K562 (cell line): Measurements from ENCODE around the gene BMPR2. TPM values are rescaled to one million over a fixed set of nuclear protein-coding genes. Genes with fewer than 3 reads are reported as not detected.

Experiments used
- GTF2F1 ChIP-seq: IDR thresholded peaks from 2 replicates; pipeline ENCODE4 v1.6.1; 2011; ENCODE audit warnings: low read depth, low read length, improper control_type of control experiment
- MAFK ChIP-seq: IDR thresholded peaks from 2 replicates; pipeline ENCODE4 v1.6.1; 2011; ENCODE audit warnings: low read length, improper control_type of control experiment
- NCOA4 ChIP-seq: fragments of 450-650 bp; IDR thresholded peaks from 2 replicates; pipeline ENCODE4 v1.6.1; 2018; ENCODE audit warnings: mild to moderate bottlenecking; ENCODE audit not compliant: partially characterized antibody
- PML ChIP-seq: IDR thresholded peaks from 2 replicates; pipeline ENCODE4 v1.6.1; 2012; ENCODE audit warnings: low read length, inconsistent platforms
- POU5F1 ChIP-seq: fragments of 150-350 bp; IDR thresholded peaks from 2 replicates; pipeline ENCODE4 v1.6.1; 2014; ENCODE audit warnings: borderline replicate concordance, low read length, low read depth, mild to moderate bottlenecking; ENCODE audit not compliant: partially characterized antibody
- RBBP5 ChIP-seq: fragments of 200-600 bp; sonication (generic); IDR thresholded peaks from 2 replicates; pipeline ENCODE4 v1.6.1; 2012; ENCODE audit warnings: borderline replicate concordance, mild to moderate bottlenecking, low read length, control low read depth, inconsistent platforms; ENCODE audit not compliant: insufficient read depth, poor library complexity, severe bottlenecking
- RBFOX2 ChIP-seq: fragments of 200-400 bp; formaldehyde crosslinking; IDR thresholded peaks from 2 replicates; pipeline ENCODE4 v1.6.1; 2017; ENCODE audit warnings: low read depth, mild to moderate bottlenecking, low read length, moderate library complexity
- SMAD2 ChIP-seq: fragments of 150-350 bp; IDR thresholded peaks from 2 replicates; pipeline ENCODE4 v1.6.1; 2014; ENCODE audit warnings: low read depth, mild to moderate bottlenecking, low read length
- STAT5B ChIP-seq: fragments of 250-450 bp; sonication (Bioruptor Pico); IDR thresholded peaks from 2 replicates; pipeline ENCODE4 v1.8.0; 2021; ENCODE audit warnings: mild to moderate bottlenecking, inconsistent platforms
- THRAP3 ChIP-seq: fragments of 450-650 bp; IDR thresholded peaks from 2 replicates; pipeline ENCODE4 v1.6.1; 2016; ENCODE audit warnings: mild to moderate bottlenecking, inconsistent platforms, borderline replicate concordance
- ZNF12 ChIP-seq: sonication (generic); formaldehyde crosslinking; IDR thresholded peaks from 2 replicates; pipeline ENCODE4 v1.4.0; 2020; ENCODE audit warnings: mild to moderate bottlenecking, missing genetic modification reagents
- ZNF280A ChIP-seq: fragments of 450-650 bp; IDR thresholded peaks from 2 replicates; pipeline ENCODE4 v1.6.1; 2018; ENCODE audit warnings: mild to moderate bottlenecking, low read depth; ENCODE audit not compliant: partially characterized antibody
- polyA plus RNA-seq, 8 experiments: library from polyadenylated mRNA; depleted of rRNA in 4 of 8; stranded (reverse) in 5 of 8; unstranded in 3 of 8; fragments of >200 nt; fragmentation: Nextera tagmentation in 2 of 8; fragmentation: Illumina TruSeq in 1 of 8; extraction: Ambion mirVana in 2 of 8; extraction: Trizol in 1 of 8; gene quantifications; 2 replicates each; pipeline versions ENCODE4 v1.2.1 to v1.2.3, GENCODE V29; 2011 to 2014; ENCODE audit warnings: inconsistent platforms in 1 of 8, missing spikeins in 1 of 8
- total RNA-seq, 7 experiments: library from RNA; depleted of rRNA in 6 of 7; stranded (reverse); fragments of >200 nt in 6 of 7; fragmentation: Illumina TruSeq in 2 of 7; extraction: Trizol in 2 of 7; gene quantifications; 2 replicates each; pipeline versions ENCODE4 v1.2.1 to v1.2.3, GENCODE V29; 2011 to 2021; ENCODE audit warnings: low replicate concordance in 1 of 7
- TF ChIP-seq, protein P1 (sequence below): IDR thresholded peaks from 2 replicates; pipeline ENCODE4 v1.6.1; 2012; ENCODE audit warnings: low read depth, low read length, improper control_type of control experiment, borderline replicate concordance
- TF ChIP-seq, protein P2 (sequence below): fragments of 250-450 bp; sonication (Bioruptor Pico); IDR thresholded peaks from 2 replicates; pipeline ENCODE4 v1.4.0; 2020; ENCODE audit warnings: mild to moderate bottlenecking, moderate library complexity
- TF ChIP-seq, protein P3 (sequence below), 2 experiments: fragments of 200-800 bp in 1 of 2; sonication (Bioruptor generic) in 1 of 2; sonication (generic) in 1 of 2; formaldehyde crosslinking in 1 of 2; IDR thresholded peaks in 1 of 2; conservative IDR thresholded peaks in 1 of 2; 2 replicates each; pipeline versions ENCODE4 v1.5.0 to v1.6.1; 2016 to 2020; ENCODE audit warnings: missing compliant biosample characterization in 1 of 2, missing genetic modification characterization in 1 of 2, missing genetic modification reagents in 1 of 2
- TF ChIP-seq, protein P4 (sequence below): sonication (generic); formaldehyde crosslinking; IDR thresholded peaks from 2 replicates; pipeline ENCODE4 v1.8.1; 2023; ENCODE audit warnings: mild to moderate bottlenecking, missing genetic modification reagents

The BMPR2 gene
- total and polyA plus RNA-seq, 9 of the 15 experiments (the other 6 are each of a cell fraction or from before 2014, with no cell fraction given) = 0.73 to 5.0 (median 3.3) TPM

- TF ChIP-seq, protein P1, sequence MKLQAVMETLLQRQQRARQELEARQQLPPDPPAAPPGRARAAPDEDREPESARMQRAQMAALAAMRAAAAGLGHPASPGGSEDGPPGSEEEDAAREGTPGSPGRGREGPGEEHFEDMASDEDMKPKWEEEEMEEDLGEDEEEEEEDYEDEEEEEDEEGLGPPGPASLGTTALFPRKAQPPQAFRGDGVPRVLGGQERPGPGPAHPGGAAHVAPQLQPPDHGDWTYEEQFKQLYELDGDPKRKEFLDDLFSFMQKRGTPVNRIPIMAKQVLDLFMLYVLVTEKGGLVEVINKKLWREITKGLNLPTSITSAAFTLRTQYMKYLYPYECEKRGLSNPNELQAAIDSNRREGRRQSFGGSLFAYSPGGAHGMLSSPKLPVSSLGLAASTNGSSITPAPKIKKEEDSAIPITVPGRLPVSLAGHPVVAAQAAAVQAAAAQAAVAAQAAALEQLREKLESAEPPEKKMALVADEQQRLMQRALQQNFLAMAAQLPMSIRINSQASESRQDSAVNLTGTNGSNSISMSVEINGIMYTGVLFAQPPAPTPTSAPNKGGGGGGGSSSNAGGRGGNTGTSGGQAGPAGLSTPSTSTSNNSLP = no peak
- no peak for TF ChIP-seq PML
- no peak for TF ChIP-seq MAFK
- TF ChIP-seq ZNF280A = no peak
- no peak for TF ChIP-seq THRAP3
- TF ChIP-seq SMAD2 = no peak
- no peak for TF ChIP-seq GTF2F1
- TF ChIP-seq, protein P2, sequence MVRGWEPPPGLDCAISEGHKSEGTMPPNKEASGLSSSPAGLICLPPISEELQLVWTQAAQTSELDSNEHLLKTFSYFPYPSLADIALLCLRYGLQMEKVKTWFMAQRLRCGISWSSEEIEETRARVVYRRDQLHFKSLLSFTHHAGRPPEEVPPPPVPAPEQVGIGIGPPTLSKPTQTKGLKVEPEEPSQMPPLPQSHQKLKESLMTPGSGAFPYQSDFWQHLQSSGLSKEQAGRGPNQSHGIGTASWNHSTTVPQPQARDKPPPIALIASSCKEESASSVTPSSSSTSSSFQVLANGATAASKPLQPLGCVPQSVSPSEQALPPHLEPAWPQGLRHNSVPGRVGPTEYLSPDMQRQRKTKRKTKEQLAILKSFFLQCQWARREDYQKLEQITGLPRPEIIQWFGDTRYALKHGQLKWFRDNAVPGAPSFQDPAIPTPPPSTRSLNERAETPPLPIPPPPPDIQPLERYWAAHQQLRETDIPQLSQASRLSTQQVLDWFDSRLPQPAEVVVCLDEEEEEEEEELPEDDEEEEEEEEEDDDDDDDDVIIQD (CRISPR knock-in tag) = no peak
- peak; percentile 81 for TF ChIP-seq RBBP5
- no peak for TF ChIP-seq NCOA4
- TF ChIP-seq, protein P3, sequence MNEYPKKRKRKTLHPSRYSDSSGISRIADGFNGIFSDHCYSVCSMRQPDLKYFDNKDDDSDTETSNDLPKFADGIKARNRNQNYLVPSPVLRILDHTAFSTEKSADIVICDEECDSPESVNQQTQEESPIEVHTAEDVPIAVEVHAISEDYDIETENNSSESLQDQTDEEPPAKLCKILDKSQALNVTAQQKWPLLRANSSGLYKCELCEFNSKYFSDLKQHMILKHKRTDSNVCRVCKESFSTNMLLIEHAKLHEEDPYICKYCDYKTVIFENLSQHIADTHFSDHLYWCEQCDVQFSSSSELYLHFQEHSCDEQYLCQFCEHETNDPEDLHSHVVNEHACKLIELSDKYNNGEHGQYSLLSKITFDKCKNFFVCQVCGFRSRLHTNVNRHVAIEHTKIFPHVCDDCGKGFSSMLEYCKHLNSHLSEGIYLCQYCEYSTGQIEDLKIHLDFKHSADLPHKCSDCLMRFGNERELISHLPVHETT (CRISPR knock-in tag; conservative IDR thresholded peaks at IDR 0.05 in 1 of 2, IDR thresholded peaks at IDR 0.05 in 1 of 2) = no peak
- TF ChIP-seq RBFOX2 = peak; percentile 48; the same call in 1 of the 2 replicates
- TF ChIP-seq ZNF12 (CRISPR knock-in tag) = no peak
- TF ChIP-seq, protein P4, sequence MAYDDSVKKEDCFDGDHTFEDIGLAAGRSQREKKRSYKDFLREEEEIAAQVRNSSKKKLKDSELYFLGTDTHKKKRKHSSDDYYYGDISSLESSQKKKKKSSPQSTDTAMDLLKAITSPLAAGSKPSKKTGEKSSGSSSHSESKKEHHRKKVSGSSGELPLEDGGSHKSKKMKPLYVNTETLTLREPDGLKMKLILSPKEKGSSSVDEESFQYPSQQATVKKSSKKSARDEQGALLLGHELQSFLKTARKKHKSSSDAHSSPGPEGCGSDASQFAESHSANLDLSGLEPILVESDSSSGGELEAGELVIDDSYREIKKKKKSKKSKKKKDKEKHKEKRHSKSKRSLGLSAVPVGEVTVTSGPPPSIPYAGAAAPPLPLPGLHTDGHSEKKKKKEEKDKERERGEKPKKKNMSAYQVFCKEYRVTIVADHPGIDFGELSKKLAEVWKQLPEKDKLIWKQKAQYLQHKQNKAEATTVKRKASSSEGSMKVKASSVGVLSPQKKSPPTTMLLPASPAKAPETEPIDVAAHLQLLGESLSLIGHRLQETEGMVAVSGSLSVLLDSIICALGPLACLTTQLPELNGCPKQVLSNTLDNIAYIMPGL (CRISPR knock-in tag) = no peak
- no peak for TF ChIP-seq POU5F1
- TF ChIP-seq STAT5B (CRISPR knock-in tag) = no peak
Measured at GRCh38 chr2:202377207-202377761, 1.2 kb downstream of the BMPR2 start (continued).
